GM12878 (cell line): ENCODE measurements around the gene MCC. TPM values are rescaled to one million over a fixed set of nuclear protein-coding genes. Genes with fewer than 3 reads are reported as not detected.

ENCODE experiments used
- ATAC-seq: fragments of 200-7000 bp; cut with Tn5 transposase; 3 replicates; pipeline ENCODE4 v1.9.1; 2020; ENCODE audit warnings: mild to moderate bottlenecking, moderate library complexity
- BruUV-seq: library from RNA; stranded (reverse); fragments of 400-500 nt; replicated peaks from 2 replicates; lab custom pipeline; 2021; lab: Mats Ljungman, UMichigan
- CTCF ChIA-PET: fragments of 300-600 bp; sonication (Branson Sonifier 250); formaldehyde crosslinking; extraction: SDS; loops from one replicate; lab custom pipeline; 2021; ENCODE audit warnings: inconsistent platforms; lab: Yijun Ruan, JAX
- POLR2A ChIA-PET: fragments of 350-600 bp; formaldehyde crosslinking; extraction: SDS; loops from one replicate; lab custom pipeline; 2021; ENCODE audit warnings: inconsistent platforms; lab: Charles Lee
- RAD21 ChIA-PET: fragments of 300-600 bp; sonication (Branson Sonifier 250); formaldehyde crosslinking; loops from one replicate; lab custom pipeline; 2023; ENCODE audit warnings: antibody characterized with exemption; ENCODE audit not compliant: unreplicated experiment; lab: Charles Lee
- SMC1A ChIA-PET: fragments of 300-600 bp; sonication (Branson Sonifier 250); formaldehyde crosslinking; loops from one replicate; lab custom pipeline; 2023; ENCODE audit not compliant: unreplicated experiment, uncharacterized antibody; lab: Charles Lee
- DNase-seq: peaks from one replicate; pipeline ENCODE4 v3.0.0-alpha.2; 2011; ENCODE audit warnings: low read depth, low spot score
- FAIRE-seq: peaks from 3 replicates; lab custom pipeline; 2011; peaks lifted over from hg19 to GRCh38; lab: Jason Lieb, UNC
- H2AFZ ChIP-seq: 2 replicates; pipeline ENCODE4 v1.6.0; 2011; ENCODE audit warnings: low read depth, low read length, control low read depth; ENCODE audit not compliant: control insufficient read depth
- H3K27ac ChIP-seq: 2 replicates; pipeline ENCODE4 v1.5.1; 2011; ENCODE audit warnings: control low read depth; ENCODE audit not compliant: control insufficient read depth, insufficient read depth
- H3K27me3 ChIP-seq, 2 experiments: replicated peaks in 1 of 2; 2 replicates each; pipeline versions ENCODE4 v1.6.0 to v1.6.1; 2011; ENCODE audit warnings: low read length in 1 of 2; ENCODE audit not compliant: control insufficient read depth in 2 of 2, insufficient read depth in 2 of 2
- H3K36me3 ChIP-seq, 2 experiments: 2 replicates each; pipeline ENCODE4 v1.5.1; 2011; ENCODE audit warnings: low read length in 1 of 2; ENCODE audit not compliant: control insufficient read depth in 2 of 2, insufficient read depth in 2 of 2
- H3K4me1 ChIP-seq: 2 replicates; pipeline ENCODE4 v1.6.1; 2011; ENCODE audit warnings: mild to moderate bottlenecking, low read length, moderate library complexity, mixed read lengths; ENCODE audit not compliant: control insufficient read depth, insufficient read depth
- H3K4me2 ChIP-seq: 2 replicates; pipeline ENCODE4 v1.6.0; 2011; ENCODE audit warnings: control low read depth; ENCODE audit not compliant: control insufficient read depth, insufficient read depth
- H3K4me3 ChIP-seq: fragments of 200-600 bp; sonication (generic); 2 replicates; pipeline ENCODE4 v1.5.1; 2016
- H3K79me2 ChIP-seq: 2 replicates; pipeline ENCODE4 v1.6.0; 2011; ENCODE audit warnings: low read length; ENCODE audit not compliant: control insufficient read depth, insufficient read depth
- H3K9ac ChIP-seq: 2 replicates; pipeline ENCODE4 v1.8.0; 2011; ENCODE audit warnings: low read length, control low read depth, mixed read lengths; ENCODE audit not compliant: control insufficient read depth, insufficient read depth
- H3K9me3 ChIP-seq: replicated peaks from 3 replicates; pipeline ENCODE4 v1.5.1; 2011; ENCODE audit warnings: mild to moderate bottlenecking, low read length; ENCODE audit not compliant: control insufficient read depth, insufficient read depth
- H4K20me1 ChIP-seq: 2 replicates; pipeline ENCODE4 v1.6.0; 2011; ENCODE audit not compliant: control insufficient read depth, insufficient read depth
- ATF3 ChIP-seq: IDR thresholded peaks from 2 replicates; pipeline ENCODE4 v1.6.1; 2011; ENCODE audit warnings: low read depth, mild to moderate bottlenecking, low read length, moderate library complexity, borderline replicate concordance; ENCODE audit errors: extremely low read depth
- CEBPB ChIP-seq, 2 experiments: fragments of 150-350 bp in 1 of 2; IDR thresholded peaks; 2 replicates each; pipeline ENCODE4 v1.6.1; 2012 to 2014; ENCODE audit warnings: low read depth in 2 of 2, low read length in 2 of 2, borderline replicate concordance in 1 of 2, inconsistent platforms in 1 of 2
- NR2F1 ChIP-seq: fragments of 450-650 bp; conservative IDR thresholded peaks from 2 replicates; pipeline ENCODE4 v1.6.1; 2017; ENCODE audit warnings: mild to moderate bottlenecking
- PAX8 ChIP-seq: fragments of 450-650 bp; IDR thresholded peaks from 2 replicates; pipeline ENCODE4 v1.6.1; 2017; ENCODE audit warnings: mild to moderate bottlenecking, moderate library complexity
- RELA ChIP-seq: fragments of 450-650 bp; IDR thresholded peaks from 2 replicates; pipeline ENCODE4 v1.8.0; 2014; ENCODE audit warnings: borderline replicate concordance; ENCODE audit not compliant: partially characterized antibody
- SMC3 ChIP-seq: IDR thresholded peaks from 2 replicates; pipeline ENCODE4 v1.6.1; 2011; ENCODE audit warnings: low read length, improper control_type of control experiment, borderline replicate concordance
- SUZ12 ChIP-seq: fragments of 200-600 bp; sonication (generic); IDR thresholded peaks from one replicate; pipeline ENCODE4 v1.6.1; 2018; ENCODE audit warnings: antibody characterized with exemption, mild to moderate bottlenecking; ENCODE audit not compliant: unreplicated experiment
- TCF12 ChIP-seq: IDR thresholded peaks from 2 replicates; pipeline ENCODE4 v1.6.1; 2011; ENCODE audit warnings: low read depth, mild to moderate bottlenecking, low read length
- ZNF622 ChIP-seq: fragments of 450-650 bp; IDR thresholded peaks from 2 replicates; pipeline ENCODE4 v1.6.1; 2017; ENCODE audit warnings: mild to moderate bottlenecking, inconsistent platforms
- WGBS: methylation state at CpG from one replicate; pipeline ENCODE4 v1.1.6; 2016; ENCODE audit warnings: low lambda C conversion rate; ENCODE audit not compliant: insufficient replicate concordance, insufficient coverage; ENCODE audit errors: missing lambda C conversion rate; 5-methylcytosine and 5-hydroxymethylcytosine counted together
- in situ Hi-C: fragments of 300-500 bp; cut with MboI; formaldehyde crosslinking; loops from 9 replicates; pipeline ENCODE4 v1.14.3; 2018; ENCODE audit warnings: mixed read lengths
- intact Hi-C: fragments of 100-400 bp; cut with micrococcal nuclease; formaldehyde crosslinking; loops from one replicate; pipeline ENCODE4 v1.14.2; 2022; ENCODE audit not compliant: unreplicated experiment
- polyA plus RNA-seq, 11 experiments: library from polyadenylated mRNA; depleted of rRNA in 4 of 11; unstranded in 6 of 11; stranded (reverse) in 5 of 11; fragments of >200 nt; fragmentation: Nextera tagmentation in 4 of 11; fragmentation: Illumina TruSeq in 1 of 11; extraction: Ambion mirVana in 4 of 11; extraction: Trizol in 1 of 11; gene quantifications; 1 replicate in 1 of 11; 2 replicates in 10 of 11; pipeline versions ENCODE4 v1.2.1 to v1.2.3, GENCODE V29; 2011 to 2016; ENCODE audit warnings: inconsistent platforms in 2 of 11, missing spikeins in 2 of 11, low read depth in 1 of 11
- total RNA-seq, 4 experiments: library from RNA; depleted of rRNA in 3 of 4; stranded (reverse); fragments of >200 nt in 3 of 4; fragmentation: Illumina TruSeq in 1 of 4; extraction: Trizol in 1 of 4; gene quantifications; 2 replicates each; pipeline versions ENCODE4 v1.2.1 to v1.2.3, GENCODE V29; 2013 to 2021
- TF ChIP-seq, protein P1 (sequence below): fragments of 450-650 bp; IDR thresholded peaks from 2 replicates; pipeline ENCODE4 v1.6.1; 2018; ENCODE audit warnings: mild to moderate bottlenecking, low read depth, moderate library complexity; ENCODE audit not compliant: partially characterized antibody

Gene MCC
- total and polyA plus RNA-seq, 10 of the 15 experiments (the other 5 are each of a cell fraction or from before 2014, with no cell fraction given) = 0.03 to 0.86 (median 0.16) TPM

DNA sequence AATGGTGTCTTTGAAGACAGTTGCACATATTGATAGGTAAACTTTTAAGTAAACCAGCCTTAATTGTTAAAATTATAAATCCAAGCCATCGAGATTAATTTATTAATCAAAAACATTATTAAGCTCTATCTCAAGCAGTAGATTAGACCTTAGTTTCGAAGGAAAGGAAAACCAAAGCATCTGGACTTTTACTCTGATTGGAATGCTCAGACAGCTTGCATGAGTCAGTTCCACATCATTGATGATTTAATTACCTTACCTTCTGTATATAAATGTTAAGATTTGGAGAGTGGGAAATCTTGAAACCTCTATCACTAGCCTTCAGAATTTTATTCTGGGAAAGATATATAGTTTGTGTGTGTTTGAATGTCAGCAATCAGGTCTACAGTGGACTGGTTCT is 487.8 kb downstream of the MCC start (continued):
- no peak for TF ChIP-seq ATF3
- no peak for TF ChIP-seq RELA
- no peak for TF ChIP-seq SMC3
- TF ChIP-seq TCF12 = no peak
- TF ChIP-seq PAX8 = no peak
- TF ChIP-seq NR2F1 = no peak
- TF ChIP-seq CEBPB (IDR thresholded peaks at IDR 0.05; ENCODE audit: borderline replicate concordance in 1 of 2, low read depth in 2 of 2, low read length in 2 of 2) = no peak
- no peak for TF ChIP-seq SUZ12
- TF ChIP-seq, all 136 proteins: peak for 0

DNA sequence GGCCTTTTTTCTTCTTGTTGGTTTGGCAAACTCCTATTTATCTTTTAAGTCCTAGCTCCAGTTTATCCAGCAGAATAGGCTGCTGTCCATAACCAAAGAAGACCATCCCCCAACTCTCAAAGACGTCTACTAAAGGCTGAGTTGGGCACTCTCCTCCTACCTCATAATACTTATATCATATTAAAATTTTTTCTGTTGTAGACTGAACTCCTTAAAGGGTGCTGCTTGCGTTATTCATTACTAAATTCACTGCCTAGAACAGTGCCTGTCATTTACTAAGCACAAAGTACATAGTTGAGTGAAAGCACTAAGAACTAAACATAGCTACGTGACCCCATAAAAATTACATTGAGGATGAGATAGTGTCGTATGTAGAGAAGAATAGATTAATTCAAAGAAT is 490.0 kb downstream of the MCC start:
- Histone ChIP-seq H3K36me3 (peaks cover 10 to 21% of the 10 kb centered on the region in 2 experiments; a peak in 3 of 4 replicates), H3K9me3 (no peaks in the 10 kb centered on the region), H3K9ac (no peak overlapping the region), H3K4me2 (no peak overlapping the region), H3K79me2 (peaks cover 20% of the 10 kb centered on the region), H3K4me3 (no peak overlapping the region), H2AFZ (no peak overlapping the region), H3K27me3 (no peaks in the 10 kb centered on the region), H4K20me1 (no peaks in the 10 kb centered on the region), H3K27ac (no peak overlapping the region), H3K4me1 (no peaks in the 10 kb centered on the region)
- intact Hi-C loops = loop anchor here (5.0 kb wide), 1 partner anchor 379 kb away; no protein-coding TSS in a partner anchor
- ATAC-seq (no peak), FAIRE-seq (no peak), DNase-seq (no peak)
- SMC1A ChIA-PET = interaction anchor here (3.5 kb wide), 1 partner anchor 24 kb away, joined by 15 read pairs; no protein-coding TSS in a partner anchor
- CTCF ChIA-PET = interaction anchor here (0.7 to 3.6 kb wide), 3 partner anchors 12 to 607 kb away, joined by 3 to 79 read pairs (median 3); no protein-coding TSS in a partner anchor
- POLR2A ChIA-PET = no interaction called here
- RAD21 ChIA-PET = no interaction called here
- no TSS peak for BruUV-seq
- no peak for TF ChIP-seq ZNF622
- TF ChIP-seq, protein P1, sequence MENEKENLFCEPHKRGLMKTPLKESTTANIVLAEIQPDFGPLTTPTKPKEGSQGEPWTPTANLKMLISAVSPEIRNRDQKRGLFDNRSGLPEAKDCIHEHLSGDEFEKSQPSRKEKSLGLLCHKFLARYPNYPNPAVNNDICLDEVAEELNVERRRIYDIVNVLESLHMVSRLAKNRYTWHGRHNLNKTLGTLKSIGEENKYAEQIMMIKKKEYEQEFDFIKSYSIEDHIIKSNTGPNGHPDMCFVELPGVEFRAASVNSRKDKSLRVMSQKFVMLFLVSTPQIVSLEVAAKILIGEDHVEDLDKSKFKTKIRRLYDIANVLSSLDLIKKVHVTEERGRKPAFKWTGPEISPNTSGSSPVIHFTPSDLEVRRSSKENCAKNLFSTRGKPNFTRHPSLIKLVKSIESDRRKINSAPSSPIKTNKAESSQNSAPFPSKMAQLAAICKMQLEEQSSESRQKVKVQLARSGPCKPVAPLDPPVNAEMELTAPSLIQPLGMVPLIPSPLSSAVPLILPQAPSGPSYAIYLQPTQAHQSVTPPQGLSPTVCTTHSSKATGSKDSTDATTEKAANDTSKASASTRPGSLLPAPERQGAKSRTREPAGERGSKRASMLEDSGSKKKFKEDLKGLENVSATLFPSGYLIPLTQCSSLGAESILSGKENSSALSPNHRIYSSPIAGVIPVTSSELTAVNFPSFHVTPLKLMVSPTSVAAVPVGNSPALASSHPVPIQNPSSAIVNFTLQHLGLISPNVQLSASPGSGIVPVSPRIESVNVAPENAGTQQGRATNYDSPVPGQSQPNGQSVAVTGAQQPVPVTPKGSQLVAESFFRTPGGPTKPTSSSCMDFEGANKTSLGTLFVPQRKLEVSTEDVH = no peak
- WGBS = 78% methylated on average over 4 of the region's 4 CpGs
- in situ Hi-C loops = loop anchor here (25.0 kb wide), 1 partner anchor 1414 kb away; no protein-coding TSS in a partner anchor
